Camera-type eye (tissue), 1 donor: ENCODE data around the gene APH1B. TPM values are rescaled to one million over a fixed set of nuclear protein-coding genes. Genes with fewer than 3 reads are reported as not detected.

Source experiments
- total RNA-seq: library from RNA; depleted of rRNA; stranded (reverse); fragments of >200 nt; gene quantifications from one replicate; pipeline ENCODE4 v1.2.3, GENCODE V29; 2014

The APH1B gene
- 22.2 TPM for total RNA-seq

DNA sequence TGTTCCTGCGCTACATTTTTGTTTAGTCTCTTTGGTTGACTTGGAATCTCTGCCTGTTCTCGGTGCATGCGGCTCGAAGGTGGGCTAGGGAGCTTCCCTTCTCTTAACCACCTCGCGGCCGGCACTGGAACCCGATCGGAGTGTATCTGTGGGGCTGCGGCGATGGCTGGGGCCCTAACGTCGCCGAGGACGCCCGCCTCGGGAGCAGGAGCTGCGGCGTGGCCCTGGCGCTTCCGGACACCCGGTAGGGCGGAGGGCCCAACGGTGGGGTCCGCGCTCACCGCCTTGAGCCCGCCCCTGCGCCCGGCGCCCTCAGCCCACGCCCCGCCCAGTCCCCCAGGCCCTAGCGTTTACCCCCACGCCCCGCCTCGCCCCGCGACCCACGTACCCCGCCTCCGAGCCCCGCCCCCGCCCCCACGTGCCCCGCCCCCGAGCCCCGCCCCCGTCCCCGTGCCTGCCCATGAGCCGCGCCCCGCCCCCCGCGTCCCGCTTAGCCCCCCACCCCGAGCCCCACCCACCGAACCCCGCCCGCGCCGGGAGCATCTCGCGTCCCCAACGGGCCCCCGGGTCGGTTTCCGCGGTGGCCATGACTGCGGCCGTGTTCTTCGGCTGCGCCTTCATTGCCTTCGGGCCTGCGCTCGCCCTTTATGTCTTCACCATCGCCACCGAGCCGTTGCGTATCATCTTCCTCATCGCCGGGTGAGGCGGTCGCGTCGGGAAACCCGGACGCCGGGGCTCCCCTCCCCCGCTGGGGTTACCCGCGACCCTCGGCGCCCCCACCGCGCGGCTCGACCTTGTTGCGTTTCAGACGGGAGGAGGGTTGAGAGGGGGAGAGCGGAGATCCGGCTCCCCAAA lies at the start of gene APH1B:
Gene APH1B, plus strand, starts transcription at position 568 of the 855 bp plus-strand sequence. Its CDS starts 19 bp downstream, at position 587.

Other genes starting within 250 kb of the APH1B start
- 398 TPM for gene TPM1, start 234.9 kb upstream of the APH1B start, total RNA-seq
- gene LACTB, start 155.7 kb upstream of the APH1B start, total RNA-seq: 10.1 TPM
- 40.7 TPM for gene RPS27L, start 120.1 kb upstream of the APH1B start, total RNA-seq
- gene RAB8B, start 88.0 kb upstream of the APH1B start, total RNA-seq: 45.6 TPM
- 17.4 TPM for gene CA12, start 104.2 kb downstream of the APH1B start, total RNA-seq
- gene USP3, start 227.0 kb downstream of the APH1B start, total RNA-seq: 97.3 TPM